Measurements from ENCODE around the gene FUT3.

FUT3 gene

GRCh38 chr19:5808120-5808816, 43.0 kb downstream of the FUT3 start:
- no peak for ATAC-seq
- no peaks in the 10 kb centered on the region for H3K36me3 Mint-ChIP-seq

DNA sequence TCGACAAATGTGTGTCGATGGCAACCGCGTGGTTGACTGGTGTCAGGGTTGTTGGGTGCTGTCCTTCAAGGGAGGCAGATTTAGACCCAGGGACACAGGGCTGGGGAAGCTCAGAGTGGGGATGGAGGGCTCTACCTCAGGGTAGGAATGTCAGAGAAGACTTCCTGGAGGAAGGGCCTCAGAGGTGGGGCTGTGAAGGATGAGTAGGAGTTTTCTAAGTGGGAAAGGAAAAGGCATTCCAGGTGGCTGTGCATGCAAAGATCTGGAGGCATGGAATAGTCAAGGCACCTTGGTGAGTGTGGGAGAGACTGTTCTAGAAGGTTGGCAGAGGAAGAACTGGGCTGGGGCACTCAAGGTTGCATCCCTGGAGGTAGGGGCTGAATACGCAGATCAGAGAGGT, 44.3 kb downstream of the FUT3 start:
- H3K36me3 Mint-ChIP-seq, result no peaks in the 10 kb centered on the region
- peaks cover 2% of the 10 kb centered on the region for H3K9me3 Mint-ChIP-seq
- no peak overlapping the region for H3K4me3 Mint-ChIP-seq
- H3K27me3 Mint-ChIP-seq, result peaks cover 29% of the 10 kb centered on the region
- no peak for ATAC-seq
- peaks cover 22% of the 10 kb centered on the region for H3K4me1 Mint-ChIP-seq
- H3K27ac Mint-ChIP-seq, result no peak overlapping the region

More at GRCh38 chr19:5808120-5808816, 43.0 kb downstream of the FUT3 start:
- Mint-ChIP-seq H3K4me3 (no peak overlapping the region), H3K27me3 (peaks cover 15% of the 10 kb centered on the region), H3K4me1 (peaks cover 14% of the 10 kb centered on the region), H3K27ac (no peak overlapping the region), H3K9me3 (peaks cover 2% of the 10 kb centered on the region)

DNA sequence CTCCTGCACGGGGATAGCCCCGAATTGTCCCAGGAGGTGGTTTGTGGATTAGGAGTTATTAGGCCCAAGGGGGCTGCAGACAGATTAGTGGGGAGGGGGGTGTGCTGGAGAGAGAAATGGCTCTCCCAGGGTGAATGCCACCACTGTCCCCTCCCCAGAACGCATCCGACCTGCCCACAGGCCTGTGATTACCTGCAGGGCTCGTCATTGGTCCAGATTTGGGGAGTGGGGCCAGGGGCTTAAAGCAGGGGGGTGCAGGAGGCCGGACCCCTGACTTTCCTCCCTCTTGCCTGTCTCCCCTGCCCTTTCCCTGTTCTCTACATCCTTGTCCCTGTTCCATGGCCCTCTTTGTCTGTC, 45.1 kb downstream of the FUT3 start:
- peaks cover 37% of the 10 kb centered on the region for H3K27me3 Mint-ChIP-seq
- H3K27ac Mint-ChIP-seq, result no peak overlapping the region
- no peak overlapping the region for H3K4me3 Mint-ChIP-seq
- no peak for ATAC-seq
- H3K4me1 Mint-ChIP-seq, result peaks cover 25% of the 10 kb centered on the region
- peaks cover 2% of the 10 kb centered on the region for H3K9me3 Mint-ChIP-seq
- H3K36me3 Mint-ChIP-seq, result no peaks in the 10 kb centered on the region

- no peak overlapping the region for H3K4me3 Mint-ChIP-seq
Measured at GRCh38 chr19:5805462-5806132, 45.7 kb downstream of the FUT3 start.

DNA sequence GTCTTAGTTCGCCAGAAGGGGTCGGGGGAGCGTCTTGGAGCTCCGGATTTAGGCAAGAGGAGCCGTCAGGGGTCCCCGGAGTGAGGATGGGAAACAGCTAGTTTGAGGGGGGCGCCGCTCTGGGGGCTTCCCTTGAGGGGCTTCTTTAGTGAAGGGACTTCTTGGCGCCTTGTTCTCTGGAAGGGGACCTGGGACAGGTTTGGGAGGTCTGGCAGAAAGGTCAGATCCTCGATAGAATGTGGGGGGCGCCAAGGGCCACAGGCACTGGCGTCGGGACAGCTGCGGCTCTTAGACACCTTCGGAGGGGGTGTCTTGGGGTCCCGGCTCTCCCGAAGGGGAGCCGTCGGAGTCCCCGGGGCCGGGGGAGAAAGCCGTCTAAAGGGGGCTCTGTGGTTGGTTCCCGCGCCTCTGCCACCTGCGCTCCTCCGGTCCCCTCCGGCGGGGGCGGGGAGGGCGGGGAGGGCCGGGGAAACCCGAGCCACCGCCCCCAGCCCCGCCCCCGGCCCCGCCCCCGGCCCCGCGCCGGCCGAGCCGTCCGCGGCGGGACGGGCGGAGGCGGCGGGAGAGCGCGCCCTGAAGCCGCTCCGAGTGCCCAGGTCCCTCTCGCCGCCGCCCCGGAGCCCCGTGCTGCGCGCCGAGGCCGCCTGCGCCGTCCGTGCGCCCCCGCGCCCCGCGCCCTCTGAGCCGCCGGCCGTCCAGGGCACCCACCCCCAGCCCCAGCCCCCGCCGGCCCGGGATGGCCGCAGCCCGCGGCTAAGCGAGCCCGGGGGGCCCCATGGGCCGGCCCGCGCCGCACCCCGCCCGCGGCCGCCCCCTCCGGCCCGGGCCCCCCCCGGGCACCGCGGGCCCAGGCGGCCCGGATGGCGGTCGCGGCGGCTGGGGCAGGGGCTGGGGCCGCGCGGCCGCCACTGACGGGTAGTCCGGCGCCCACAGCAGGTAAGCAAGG, 46.5 kb downstream of the FUT3 start, which contains the start of gene NRTN:
TSS of gene NRTN (plus strand) at position 552 of the 946 bp plus-strand sequence. CDS start 19,099 bp downstream, outside the sequence.
- Mint-ChIP-seq H3K9me3 (peaks cover 2% of the 10 kb centered on the region), H3K4me3 (peak within 1 kb of the TSS; percentile 59), H3K36me3 (no peaks in the 10 kb centered on the region), H3K27me3 (peaks cover 50% of the 10 kb centered on the region), H3K27ac (peak within 1 kb of the TSS; percentile 19), H3K4me1 (peaks cover 25% of the 10 kb centered on the region)
- peak; percentile 42 for ATAC-seq

More at GRCh38 chr19:5805462-5806132, 45.7 kb downstream of the FUT3 start:
- Mint-ChIP-seq H3K27ac (no peak overlapping the region), H3K27me3 (peaks cover 42% of the 10 kb centered on the region), H3K9me3 (peaks cover 2% of the 10 kb centered on the region), H3K36me3 (no peaks in the 10 kb centered on the region), H3K4me1 (peaks cover 25% of the 10 kb centered on the region)
- peak; percentile 3 for ATAC-seq

GRCh38 chr19:5803752-5804515, 47.3 kb downstream of the FUT3 start:
- peak overlapping the region; percentile 59 for H3K4me3 Mint-ChIP-seq
- peak; percentile 84 for ATAC-seq
- H3K27ac Mint-ChIP-seq, result peak overlapping the region; percentile 19
- H3K36me3 Mint-ChIP-seq, result no peaks in the 10 kb centered on the region
- H3K27me3 Mint-ChIP-seq, result peaks cover 59% of the 10 kb centered on the region
- peaks cover 2% of the 10 kb centered on the region for H3K9me3 Mint-ChIP-seq
- peaks cover 25% of the 10 kb centered on the region for H3K4me1 Mint-ChIP-seq

DNA sequence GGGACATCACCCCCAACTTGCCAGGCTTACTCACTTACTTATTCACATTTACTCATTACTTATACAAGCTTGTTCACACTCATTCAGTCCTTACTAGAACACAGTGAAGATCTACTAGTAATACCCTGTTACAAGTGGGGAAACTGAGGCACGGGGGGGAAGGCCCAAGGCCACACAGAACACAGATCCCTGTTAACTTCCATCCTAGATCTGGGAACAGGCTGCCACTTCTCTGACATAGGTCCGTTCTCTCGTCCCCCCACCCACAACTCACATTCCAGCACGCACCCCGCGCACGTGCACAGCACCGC, 47.9 kb downstream of the FUT3 start:
- H3K4me1 Mint-ChIP-seq, result peaks cover 25% of the 10 kb centered on the region
- no peaks in the 10 kb centered on the region for H3K36me3 Mint-ChIP-seq
- H3K9me3 Mint-ChIP-seq, result peaks cover 2% of the 10 kb centered on the region
- peak overlapping the region; percentile 19 for H3K27ac Mint-ChIP-seq
- peaks cover 64% of the 10 kb centered on the region for H3K27me3 Mint-ChIP-seq
- peak overlapping the region; percentile 45 for H3K4me3 Mint-ChIP-seq
- ATAC-seq, result no peak

DNA sequence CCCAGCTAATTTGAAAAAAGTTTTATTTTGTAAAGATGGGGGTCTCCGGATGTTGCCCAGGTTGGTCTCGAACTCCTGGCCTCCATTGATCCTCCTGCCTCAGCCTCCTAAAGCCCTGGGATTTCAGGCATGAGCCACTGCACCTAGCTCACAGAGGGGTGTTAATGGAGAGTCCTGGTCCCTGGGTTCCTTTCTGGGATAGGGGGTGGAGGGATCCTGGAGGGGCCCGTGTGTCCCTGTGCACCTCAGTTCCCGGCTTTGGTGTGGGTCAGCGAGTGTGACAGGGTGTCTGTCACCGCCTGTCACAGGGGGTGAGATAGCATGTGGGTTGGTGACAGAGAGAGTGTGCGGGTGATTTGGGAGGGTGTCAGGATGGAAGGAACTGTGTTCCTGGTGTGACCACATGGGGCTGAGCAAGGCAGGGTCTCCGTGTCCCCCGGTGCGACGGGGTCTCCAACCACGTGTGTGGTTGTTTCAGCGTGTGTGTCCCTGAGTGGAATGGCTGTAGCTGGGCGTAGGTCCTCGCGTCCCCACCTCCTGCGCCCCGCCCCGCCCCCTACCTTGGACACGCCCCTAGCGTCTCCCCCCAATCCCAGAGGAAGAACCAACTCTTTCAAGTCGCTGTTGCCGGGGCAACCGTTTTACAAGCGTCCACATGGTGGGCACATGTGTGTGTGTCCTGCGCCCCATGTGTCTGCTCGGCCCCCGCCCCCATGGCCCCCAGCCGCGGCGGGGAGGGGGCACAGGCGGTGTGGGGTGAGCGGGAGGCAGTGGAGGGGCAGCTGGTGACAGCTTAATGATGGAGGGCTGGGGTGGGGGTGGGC, 49.2 kb downstream of the FUT3 start:
- H3K27ac Mint-ChIP-seq, result no peak overlapping the region
- H3K36me3 Mint-ChIP-seq, result no peaks in the 10 kb centered on the region
- peaks cover 74% of the 10 kb centered on the region for H3K27me3 Mint-ChIP-seq
- no peak overlapping the region for H3K4me3 Mint-ChIP-seq
- no peak for ATAC-seq
- peaks cover 25% of the 10 kb centered on the region for H3K4me1 Mint-ChIP-seq
- peaks cover 2% of the 10 kb centered on the region for H3K9me3 Mint-ChIP-seq

DNA sequence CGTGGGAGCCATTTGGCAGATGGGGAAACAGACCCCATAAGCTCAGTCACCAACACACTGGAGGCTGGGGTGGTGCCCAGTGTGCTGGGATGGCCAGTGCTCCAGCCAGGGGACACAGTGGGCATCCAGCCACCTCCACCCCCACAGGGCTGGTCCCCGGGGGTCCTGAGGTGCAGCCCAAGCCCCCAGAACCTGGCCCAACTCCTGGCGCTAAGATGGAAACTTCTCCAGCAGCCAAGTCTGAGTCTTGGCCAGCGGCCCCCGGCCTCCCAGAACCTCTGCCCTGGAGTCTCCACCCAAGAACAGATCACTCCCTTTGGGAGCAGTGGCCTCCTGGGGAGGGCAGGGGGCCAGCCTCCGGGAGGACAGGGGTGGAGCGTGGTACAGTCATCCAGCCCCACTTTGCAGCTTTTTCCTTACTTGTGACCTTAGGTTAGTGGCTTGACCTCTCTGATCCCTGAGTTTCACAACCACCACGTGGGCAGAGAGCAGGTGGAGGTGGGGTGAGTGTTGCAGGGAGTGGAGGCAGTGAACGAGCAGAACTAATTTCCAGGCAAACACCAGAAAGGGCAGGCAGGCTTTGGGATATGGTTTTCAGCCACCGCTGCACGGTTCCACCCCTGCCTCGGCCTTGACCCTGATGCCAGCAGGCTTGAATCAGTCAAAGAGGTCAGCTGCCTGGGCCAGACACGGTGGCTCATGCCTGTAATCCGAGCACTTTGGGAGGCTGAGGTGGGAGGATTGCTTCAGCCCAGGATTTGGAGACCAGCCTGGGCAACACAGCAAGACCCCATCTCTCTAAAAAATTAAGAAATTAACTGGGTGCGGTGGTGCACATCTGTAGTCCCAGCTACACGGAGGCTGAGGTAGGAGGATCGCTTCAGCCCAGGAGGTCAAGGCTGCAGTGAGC, 50.6 kb downstream of the FUT3 start:
- no peaks in the 10 kb centered on the region for H3K36me3 Mint-ChIP-seq
- H3K27me3 Mint-ChIP-seq, result peaks cover 74% of the 10 kb centered on the region
- peaks cover 3% of the 10 kb centered on the region for H3K9me3 Mint-ChIP-seq
- no peak overlapping the region for H3K4me3 Mint-ChIP-seq
- ATAC-seq, result no peak
- peaks cover 25% of the 10 kb centered on the region for H3K4me1 Mint-ChIP-seq
- no peak overlapping the region for H3K27ac Mint-ChIP-seq

DNA sequence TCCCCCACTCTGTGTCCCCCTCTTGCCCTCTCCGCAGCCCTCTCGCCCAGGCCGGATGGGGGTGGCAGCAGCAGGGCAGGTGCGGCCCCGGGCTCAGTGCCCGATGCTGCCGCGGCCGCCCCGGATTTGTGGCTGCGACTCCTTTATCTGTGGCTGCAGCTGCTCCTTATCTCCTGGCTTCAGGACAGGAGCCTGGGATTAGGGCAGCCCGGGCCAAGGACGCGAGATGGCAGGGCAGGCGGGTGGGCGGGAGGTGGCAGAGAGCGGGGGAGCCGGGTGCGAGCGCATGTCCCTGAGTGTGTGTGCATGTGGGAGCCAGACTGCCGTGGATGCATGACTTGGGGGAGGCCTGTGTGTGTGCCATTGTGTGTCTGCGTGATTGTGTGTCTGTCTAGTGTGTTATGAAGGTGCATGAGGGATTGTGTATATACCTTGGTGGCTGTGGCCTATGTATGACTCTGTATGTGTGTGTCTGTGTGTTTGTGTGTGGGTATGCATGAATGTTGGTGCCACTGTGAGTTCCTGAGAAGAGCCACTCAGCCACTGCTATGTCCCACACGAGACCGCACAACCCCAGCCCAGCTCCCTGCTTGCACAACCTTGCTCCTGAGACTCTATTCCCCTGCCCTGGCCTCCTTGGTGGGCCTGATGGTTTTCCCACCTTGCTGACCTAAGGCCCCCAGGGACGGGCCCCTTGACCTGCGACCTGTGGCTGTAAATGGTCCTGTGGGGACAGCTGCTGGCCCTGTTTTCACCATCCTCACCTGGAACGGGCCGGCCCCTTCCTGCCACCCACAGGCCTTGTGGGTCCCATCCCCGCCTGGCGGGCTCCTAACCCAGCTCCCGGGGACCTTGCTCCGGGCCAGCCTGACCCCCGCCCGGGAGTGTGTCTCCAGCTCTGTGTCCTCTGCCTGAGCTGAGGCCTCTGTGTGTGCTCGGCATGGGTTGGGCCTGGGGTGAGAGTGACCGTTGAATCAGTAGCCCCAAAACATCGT, 51.7 kb downstream of the FUT3 start:
- Mint-ChIP-seq H3K27me3 (peaks cover 72% of the 10 kb centered on the region), H3K36me3 (no peaks in the 10 kb centered on the region), H3K27ac (no peak overlapping the region), H3K4me3 (no peak overlapping the region), H3K4me1 (peaks cover 24% of the 10 kb centered on the region), H3K9me3 (peaks cover 3% of the 10 kb centered on the region)
- no peak for ATAC-seq

DNA sequence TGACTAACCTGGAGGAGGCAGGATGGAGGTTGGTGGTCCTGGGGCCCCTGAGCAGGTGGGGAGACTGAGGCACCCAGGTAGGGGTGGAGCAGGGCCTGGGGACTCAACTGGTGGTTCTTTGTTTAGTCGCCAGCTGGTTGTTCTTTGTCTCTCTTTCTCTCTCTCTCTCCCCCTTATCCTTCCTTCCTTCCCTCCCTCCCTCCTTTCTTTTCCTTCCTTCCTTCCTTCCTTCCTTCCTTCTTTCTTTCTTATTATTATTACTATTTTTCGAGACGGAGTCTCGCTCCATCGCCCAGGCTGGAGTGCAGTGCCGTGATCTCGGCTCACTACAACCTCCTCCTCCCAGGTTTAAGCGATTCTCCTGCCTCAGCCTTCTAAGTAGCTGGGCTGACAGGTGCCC, 53.0 kb downstream of the FUT3 start:
- ATAC-seq, result no peak
- Mint-ChIP-seq H3K27ac (no peak overlapping the region), H3K36me3 (no peaks in the 10 kb centered on the region), H3K9me3 (peaks cover 3% of the 10 kb centered on the region), H3K4me1 (peaks cover 12% of the 10 kb centered on the region), H3K4me3 (no peak overlapping the region), H3K27me3 (peaks cover 59% of the 10 kb centered on the region)

GRCh38 chr19:5795382-5795919, 55.8 kb downstream of the FUT3 start:
- Mint-ChIP-seq H3K4me3 (no peak overlapping the region), H3K4me1 (peaks cover under 1% of the 10 kb centered on the region), H3K27ac (no peak overlapping the region), H3K27me3 (peaks cover 31% of the 10 kb centered on the region), H3K9me3 (peaks cover 3% of the 10 kb centered on the region), H3K36me3 (peaks cover under 1% of the 10 kb centered on the region)
- ATAC-seq, result no peak
